PC-3 (cell line): ENCODE measurements around the gene TMEM219. TPM values are rescaled to one million over a fixed set of nuclear protein-coding genes. Genes with fewer than 3 reads are reported as not detected.

Experiments used
- ATAC-seq: fragments of 200-7000 bp; cut with Tn5 transposase; 2 replicates; pipeline ENCODE4 v1.9.1; 2020; ENCODE audit warnings: mild to moderate bottlenecking, moderate library complexity
- BruUV-seq: library from RNA; stranded (reverse); fragments of 400-500 nt; replicated peaks from 2 replicates; lab custom pipeline; 2021; lab: Mats Ljungman, UMichigan
- CTCF ChIA-PET: fragments of 300-600 bp; sonication (Branson Sonifier 250); formaldehyde crosslinking; loops from one replicate; lab custom pipeline; 2022; ENCODE audit warnings: antibody characterized with exemption; lab: Charles Lee
- POLR2A ChIA-PET: fragments of 300-600 bp; sonication (Branson Sonifier 250); formaldehyde crosslinking; loops from one replicate; lab custom pipeline; 2022; ENCODE audit warnings: antibody characterized with exemption; ENCODE audit not compliant: unreplicated experiment; lab: Charles Lee
- DNase-seq: peaks from one replicate; pipeline ENCODE4 v3.0.0-alpha.2; 2015
- H2AFZ ChIP-seq: fragments of 300-600 bp; sonication (generic); 2 replicates; pipeline ENCODE4 v1.6.0; 2016; ENCODE audit warnings: antibody characterized with exemption, low read length
- H3F3A ChIP-seq: fragments of 300-600 bp; sonication (generic); one replicate; pipeline ENCODE4 v1.6.0; 2017; ENCODE audit warnings: antibody characterized with exemption, low read length, control low read depth, mild to moderate bottlenecking; ENCODE audit not compliant: unreplicated experiment
- H3K27ac ChIP-seq: fragments of 300-600 bp; sonication (generic); 2 replicates; pipeline ENCODE4 v1.5.1; 2016; ENCODE audit warnings: mild to moderate bottlenecking, low read length
- H3K27me3 ChIP-seq: fragments of 300-600 bp; sonication (generic); 2 replicates; pipeline ENCODE4 v1.6.1; 2016; ENCODE audit warnings: low read length, mixed read lengths
- H3K36me3 ChIP-seq: fragments of 300-600 bp; sonication (generic); 2 replicates; pipeline ENCODE4 v1.6.1; 2016; ENCODE audit warnings: low read depth, mixed run types, low read length, mixed read lengths
- H3K4me1 ChIP-seq: fragments of 300-600 bp; sonication (generic); 2 replicates; pipeline ENCODE4 v1.5.1; 2016; ENCODE audit warnings: low read length; ENCODE audit not compliant: insufficient read depth
- H3K4me2 ChIP-seq: fragments of 300-600 bp; sonication (generic); 2 replicates; pipeline ENCODE4 v1.6.0; 2016; ENCODE audit warnings: low read length
- H3K4me3 ChIP-seq: fragments of 300-600 bp; sonication (generic); 2 replicates; pipeline ENCODE4 v1.5.1; 2016; ENCODE audit warnings: mild to moderate bottlenecking, low read length, mixed read lengths
- H3K79me2 ChIP-seq: fragments of 300-600 bp; sonication (generic); 2 replicates; pipeline ENCODE4 v1.6.1; 2017; ENCODE audit warnings: low read length, mixed read lengths
- H3K9ac ChIP-seq: fragments of 300-600 bp; sonication (generic); 2 replicates; pipeline ENCODE4 v1.6.0; 2016; ENCODE audit warnings: mild to moderate bottlenecking, low read length
- H3K9me2 ChIP-seq: fragments of 300-600 bp; sonication (generic); replicated peaks from 2 replicates; pipeline ENCODE4 v1.6.1; 2016; ENCODE audit warnings: mixed run types, low read length, mixed read lengths
- H3K9me3 ChIP-seq: fragments of 300-600 bp; sonication (generic); 2 replicates; pipeline ENCODE4 v1.6.1; 2016; ENCODE audit warnings: low read length, mixed read lengths
- H4K20me1 ChIP-seq: fragments of 300-600 bp; sonication (generic); 2 replicates; pipeline ENCODE4 v1.6.1; 2016; ENCODE audit warnings: low read length, mixed read lengths
- EZH2 ChIP-seq: fragments of 300-600 bp; sonication (generic); IDR thresholded peaks from one replicate; pipeline ENCODE4 v1.6.1; 2017; ENCODE audit warnings: antibody characterized with exemption, mild to moderate bottlenecking, low read length; ENCODE audit not compliant: unreplicated experiment
- EZH2phosphoT487 ChIP-seq: fragments of 300-600 bp; sonication (generic); IDR thresholded peaks from 2 replicates; pipeline ENCODE4 v1.6.1; 2018; ENCODE audit warnings: mild to moderate bottlenecking, antibody characterized with exemption, low read length, borderline replicate concordance
- intact Hi-C: fragments of 100-400 bp; cut with micrococcal nuclease; formaldehyde crosslinking; loops from 2 replicates; pipeline ENCODE4 v1.9.0; 2023
- total RNA-seq: library from RNA; depleted of rRNA; stranded (reverse); fragments of >200 nt; gene quantifications from 2 replicates; pipeline ENCODE4 v1.2.3, GENCODE V29; 2014
- TF ChIP-seq, protein P1 (sequence below): fragments of 300-600 bp; sonication (generic); conservative IDR thresholded peaks from 2 replicates; pipeline ENCODE4 v1.5.1; 2017; ENCODE audit warnings: antibody characterized with exemption, low read depth, mild to moderate bottlenecking, low read length

The TMEM219 gene
- total RNA-seq, 1 experiment from 2014 or later = 60.9 TPM

GRCh38 chr16:29988346-29989075 lies 26.6 kb downstream of the TMEM219 start:
- no peaks in the 10 kb centered on the region for H3K9me2 ChIP-seq
- H3K4me3 ChIP-seq = no peak overlapping the region
- peaks cover 14% of the 10 kb centered on the region for H3K36me3 ChIP-seq
- H3K4me2 ChIP-seq = no peak overlapping the region
- H3K27me3 ChIP-seq = no peaks in the 10 kb centered on the region
- no peak overlapping the region for H3K9ac ChIP-seq
- no peaks in the 10 kb centered on the region for H3K9me3 ChIP-seq
- ATAC-seq (no peak), DNase-seq (no peak)
- BruUV-seq = no TSS peak
- no peak overlapping the region for H2AFZ ChIP-seq
- CTCF ChIA-PET = no interaction called here
- POLR2A ChIA-PET = interaction anchor here (0.6 kb wide), 1 partner anchor 110 kb away, joined by 4 read pairs; no protein-coding TSS in a partner anchor
- intact Hi-C loops = no loop called here
- no peaks in the 10 kb centered on the region for H4K20me1 ChIP-seq
- H3K79me2 ChIP-seq = no peaks in the 10 kb centered on the region
- TF ChIP-seq EZH2phosphoT487 (no peak), EZH2 (no peak)
- TF ChIP-seq, protein P1, sequence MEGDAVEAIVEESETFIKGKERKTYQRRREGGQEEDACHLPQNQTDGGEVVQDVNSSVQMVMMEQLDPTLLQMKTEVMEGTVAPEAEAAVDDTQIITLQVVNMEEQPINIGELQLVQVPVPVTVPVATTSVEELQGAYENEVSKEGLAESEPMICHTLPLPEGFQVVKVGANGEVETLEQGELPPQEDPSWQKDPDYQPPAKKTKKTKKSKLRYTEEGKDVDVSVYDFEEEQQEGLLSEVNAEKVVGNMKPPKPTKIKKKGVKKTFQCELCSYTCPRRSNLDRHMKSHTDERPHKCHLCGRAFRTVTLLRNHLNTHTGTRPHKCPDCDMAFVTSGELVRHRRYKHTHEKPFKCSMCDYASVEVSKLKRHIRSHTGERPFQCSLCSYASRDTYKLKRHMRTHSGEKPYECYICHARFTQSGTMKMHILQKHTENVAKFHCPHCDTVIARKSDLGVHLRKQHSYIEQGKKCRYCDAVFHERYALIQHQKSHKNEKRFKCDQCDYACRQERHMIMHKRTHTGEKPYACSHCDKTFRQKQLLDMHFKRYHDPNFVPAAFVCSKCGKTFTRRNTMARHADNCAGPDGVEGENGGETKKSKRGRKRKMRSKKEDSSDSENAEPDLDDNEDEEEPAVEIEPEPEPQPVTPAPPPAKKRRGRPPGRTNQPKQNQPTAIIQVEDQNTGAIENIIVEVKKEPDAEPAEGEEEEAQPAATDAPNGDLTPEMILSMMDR = no peak
- H3F3A ChIP-seq = no peaks in the 10 kb centered on the region
- no peak overlapping the region for H3K27ac ChIP-seq
- H3K4me1 ChIP-seq = no peaks in the 10 kb centered on the region

- Histone ChIP-seq H3K27ac (no peak overlapping the region), H3K4me2 (no peak overlapping the region), H3K9me3 (no peaks in the 10 kb centered on the region), H3K27me3 (no peaks in the 10 kb centered on the region), H4K20me1 (no peaks in the 10 kb centered on the region), H2AFZ (no peak overlapping the region), H3F3A (no peaks in the 10 kb centered on the region), H3K4me3 (no peak overlapping the region), H3K79me2 (no peaks in the 10 kb centered on the region), H3K36me3 (peaks cover 13% of the 10 kb centered on the region), H3K9me2 (no peaks in the 10 kb centered on the region), H3K4me1 (peaks cover 3% of the 10 kb centered on the region), H3K9ac (no peak overlapping the region)
- BruUV-seq = no TSS peak
- intact Hi-C loops = no loop called here
- DNase-seq (no peak), ATAC-seq (no peak)
- no peak for TF ChIP-seq EZH2phosphoT487
- no peak for TF ChIP-seq EZH2
- TF ChIP-seq, protein P1 = no peak
- CTCF ChIA-PET = no interaction called here
- POLR2A ChIA-PET = interaction anchor here (0.6 kb wide), 1 partner anchor 111 kb away, joined by 4 read pairs; no protein-coding TSS in a partner anchor
These were observed 27.4 kb downstream of the TMEM219 start for GRCh38 chr16:29989111-29989858.
